ENCODE results near the gene XXYLT1.
A peak's percentile ranks its signal among the peaks of the same experiment; 100 is the strongest.
"Not testable (repeated sequence)": the region's sequence is repeated elsewhere in the genome, so short reads cannot be mapped to it uniquely, and the experiment has no call there.

The XXYLT1 gene

DNA sequence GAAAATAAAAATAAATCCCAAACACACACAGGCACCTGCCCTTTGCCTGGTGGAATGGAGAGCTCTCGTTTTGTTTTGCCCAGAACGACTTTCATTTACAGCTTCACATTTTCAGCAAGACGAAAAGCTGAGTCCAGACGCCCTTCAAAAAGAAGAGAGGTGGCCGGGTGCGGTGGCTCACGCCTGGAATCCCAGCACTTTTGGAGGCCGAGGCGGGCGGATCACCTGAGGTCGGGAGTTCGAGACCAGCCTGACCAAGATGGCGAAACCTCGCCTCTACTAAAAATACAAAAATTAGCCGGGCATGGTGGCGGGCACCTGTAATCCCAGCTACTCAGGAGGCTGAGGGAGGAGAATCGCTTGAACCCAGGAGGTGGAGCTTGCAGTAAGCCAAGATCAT is 163.9 kb downstream of the XXYLT1 start:
- not testable (repeated sequence) for DNase-seq

DNA sequence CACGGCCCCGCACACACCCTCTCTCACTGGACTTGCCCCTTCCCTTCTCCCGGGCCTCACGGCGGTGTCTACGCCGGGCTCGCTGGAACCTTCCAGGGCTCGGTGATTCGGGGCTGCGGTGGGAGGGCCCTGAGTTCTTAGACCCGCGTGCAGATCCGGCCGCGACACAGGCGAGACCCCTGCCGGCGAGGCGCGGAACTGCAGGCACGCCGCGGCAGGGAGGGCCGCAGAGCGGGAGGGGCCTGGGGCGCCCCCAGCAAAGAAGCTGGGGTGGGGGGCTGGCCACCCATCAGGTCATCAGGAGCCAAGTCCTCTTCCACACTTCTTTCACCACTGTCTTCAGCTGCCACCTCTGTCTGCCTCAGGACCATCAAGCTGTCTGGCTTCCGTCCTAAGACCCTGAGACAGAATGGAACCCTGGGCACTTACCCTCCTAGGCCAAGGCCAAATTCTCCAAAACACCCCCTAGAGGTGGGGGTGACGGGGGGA is 164.5 kb downstream of the XXYLT1 start:
- DNase-seq = no peak

GRCh38 chr3:195105841-195106417 is 165.0 kb downstream of the XXYLT1 start:
- no peak for DNase-seq

DNA sequence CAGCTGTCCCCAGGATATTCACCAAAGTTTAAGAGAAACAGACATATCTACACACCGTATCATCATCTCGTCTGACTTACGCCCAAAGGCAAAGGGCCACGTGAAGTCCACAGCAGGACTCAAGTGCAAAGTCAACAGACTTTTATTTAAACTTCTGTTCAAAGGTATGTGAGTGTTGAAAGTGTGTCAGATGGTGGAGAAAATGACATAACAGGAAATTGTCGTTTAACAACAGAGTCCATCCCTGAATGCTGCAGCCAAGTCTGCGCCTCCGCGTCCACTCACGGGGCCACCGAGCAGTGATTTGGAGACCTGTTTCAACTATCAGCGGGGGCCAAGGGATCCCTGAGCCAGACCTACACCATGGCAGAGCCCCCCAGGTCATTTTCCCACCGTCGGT is 165.6 kb downstream of the XXYLT1 start:
- DNase-seq = no peak

DNA sequence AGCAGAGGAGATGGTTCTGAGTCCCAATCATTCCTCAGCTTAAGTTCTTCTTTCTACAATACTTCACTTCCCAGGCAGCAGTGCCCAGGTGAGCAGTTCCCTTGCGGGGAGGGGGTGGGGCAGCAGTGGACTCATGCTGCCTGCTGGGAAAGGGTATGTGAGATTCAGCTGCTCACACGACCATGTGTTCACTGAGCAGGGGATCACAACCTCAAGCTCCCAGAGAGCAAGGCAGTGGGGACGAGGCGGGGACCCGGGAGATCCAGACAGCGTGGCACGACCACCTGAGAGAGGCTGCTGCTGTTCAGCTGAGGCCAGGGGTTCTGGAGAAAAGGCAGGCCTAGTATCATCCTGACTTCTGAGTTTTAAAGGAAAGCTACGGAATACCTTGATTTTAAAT is 166.6 kb downstream of the XXYLT1 start:
- DNase-seq = no peak

DNA sequence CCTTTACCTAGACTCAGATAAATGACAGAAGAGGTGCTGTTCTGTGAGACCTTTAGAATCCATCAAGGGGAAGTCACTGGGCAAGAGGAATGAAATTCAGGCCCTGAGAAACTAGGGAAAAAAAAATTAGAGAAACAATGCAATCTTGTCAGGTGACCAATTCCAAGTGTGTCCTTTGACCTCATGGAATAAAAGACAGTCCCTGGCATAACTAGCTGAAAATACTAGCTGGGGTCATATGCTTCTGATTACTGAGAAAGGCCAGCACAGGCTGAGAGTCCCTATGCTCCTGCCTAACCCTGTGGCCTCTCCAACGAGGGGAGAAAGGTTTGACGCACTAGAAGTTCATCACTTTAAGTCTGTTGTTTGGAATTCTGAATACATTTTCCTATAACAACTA is 167.3 kb downstream of the XXYLT1 start:
- no peak for DNase-seq

- peak; percentile 94 for DNase-seq
Measured at GRCh38 chr3:195102609-195103467, 168.1 kb downstream of the XXYLT1 start.

DNA sequence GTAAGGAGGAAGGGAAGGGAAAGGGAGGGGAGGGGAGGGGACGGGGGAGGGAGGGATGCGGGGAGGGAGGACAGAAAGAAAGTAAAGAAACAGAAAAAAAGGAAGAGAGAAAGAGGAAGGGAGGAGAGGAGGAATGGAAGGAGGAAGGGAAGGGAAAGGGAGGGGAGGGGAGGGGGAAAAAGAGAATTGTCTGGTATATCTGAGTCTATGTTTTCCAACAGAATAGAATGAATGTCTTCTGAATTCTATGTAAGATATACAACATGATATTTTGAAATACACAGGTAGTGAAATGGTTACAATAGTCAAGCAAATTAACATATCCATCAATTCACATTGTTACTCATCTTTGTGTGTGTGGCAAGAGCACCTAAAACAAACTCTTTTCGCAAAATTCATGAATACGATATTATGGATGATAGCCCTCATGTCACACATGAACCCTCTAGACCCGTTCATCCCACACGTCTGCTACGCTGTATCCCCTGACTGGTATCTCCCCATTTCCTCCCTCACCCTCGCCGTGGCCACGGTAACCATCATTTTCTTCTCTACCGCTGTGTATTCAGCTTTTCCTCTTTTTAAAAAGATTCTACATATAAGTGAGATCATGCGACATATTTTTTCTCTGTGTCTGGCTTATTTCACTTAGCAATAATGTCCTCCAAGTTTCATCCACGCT is 168.9 kb downstream of the XXYLT1 start:
- no peak for DNase-seq

- DNase-seq = no peak
Measured at GRCh38 chr3:195101001-195101583, 169.9 kb downstream of the XXYLT1 start.

DNA sequence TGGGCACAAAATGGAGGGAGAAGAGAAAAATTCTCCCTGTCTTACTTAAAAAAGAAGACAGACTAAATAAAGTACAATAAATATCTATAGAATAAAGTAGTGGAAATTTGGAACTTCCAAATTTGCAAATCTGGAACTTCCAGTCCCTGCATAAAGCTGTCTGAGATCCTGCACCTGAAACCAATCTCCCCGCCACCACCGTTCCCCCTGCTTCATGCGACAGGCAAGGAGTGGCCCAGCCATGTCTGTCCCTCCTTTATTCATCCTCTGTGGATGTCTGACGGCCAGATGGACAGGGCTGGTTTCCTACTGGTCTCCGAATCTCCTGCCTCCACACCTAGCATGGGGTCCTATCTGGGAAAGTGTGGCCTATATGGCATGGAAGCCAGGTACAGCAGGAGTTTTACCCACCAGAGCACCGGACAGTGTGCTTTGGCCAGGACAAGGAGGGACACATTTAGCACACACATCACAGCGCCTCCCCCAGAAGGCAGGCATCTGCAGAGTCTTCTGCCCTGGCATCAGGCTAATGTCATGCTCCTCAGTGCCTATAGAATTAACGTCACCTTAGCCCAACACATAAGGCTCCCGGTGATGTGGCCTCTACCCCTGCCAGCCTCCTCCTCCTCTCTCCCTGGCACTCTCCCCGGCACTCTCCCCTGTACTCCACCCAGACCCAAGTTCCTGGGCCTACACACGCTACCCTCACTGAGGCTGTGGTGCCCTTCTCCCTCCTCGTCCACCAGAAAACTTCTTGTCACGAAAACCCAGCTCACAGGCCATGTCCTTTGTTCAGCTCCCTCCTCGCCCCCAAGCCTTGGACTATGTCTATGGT is 170.8 kb downstream of the XXYLT1 start:
- no peak for DNase-seq

DNA sequence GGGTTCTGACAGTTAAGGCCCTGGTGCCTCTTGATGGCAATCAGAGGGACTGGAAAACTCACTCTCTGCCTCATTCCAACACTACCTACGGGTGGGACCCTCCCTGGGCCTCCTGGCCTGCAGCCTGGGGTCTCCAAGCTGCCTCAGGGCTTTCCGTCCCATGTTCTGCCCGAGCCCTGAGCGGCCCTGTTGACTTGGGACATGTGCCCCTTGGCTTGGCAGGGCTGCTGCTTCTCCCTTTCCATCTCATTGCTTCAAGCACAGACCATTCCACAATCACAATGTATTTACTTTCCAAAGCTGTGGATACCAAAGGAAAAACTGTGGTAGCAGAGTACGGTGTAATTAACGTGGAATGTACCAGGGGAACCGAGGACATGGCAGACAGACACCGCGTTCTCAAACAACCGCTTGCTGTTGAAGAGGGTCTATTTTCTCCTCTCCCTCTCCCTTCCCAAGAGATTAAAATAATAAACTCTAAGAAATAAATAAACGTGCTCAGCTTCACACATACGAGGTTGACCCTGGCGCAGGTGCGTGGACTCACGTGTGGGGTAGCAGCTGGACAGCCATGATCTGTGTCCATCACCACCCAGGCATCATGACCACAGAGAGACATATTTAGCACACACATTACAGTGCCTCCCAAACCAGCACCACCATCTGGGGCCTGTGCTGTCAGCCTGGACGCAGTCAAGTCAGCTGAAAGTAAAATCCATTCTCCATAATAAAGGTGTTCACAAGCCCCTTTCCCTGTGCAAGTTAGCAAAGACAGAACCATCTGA is 172.0 kb downstream of the XXYLT1 start:
- DNase-seq = no peak

DNA sequence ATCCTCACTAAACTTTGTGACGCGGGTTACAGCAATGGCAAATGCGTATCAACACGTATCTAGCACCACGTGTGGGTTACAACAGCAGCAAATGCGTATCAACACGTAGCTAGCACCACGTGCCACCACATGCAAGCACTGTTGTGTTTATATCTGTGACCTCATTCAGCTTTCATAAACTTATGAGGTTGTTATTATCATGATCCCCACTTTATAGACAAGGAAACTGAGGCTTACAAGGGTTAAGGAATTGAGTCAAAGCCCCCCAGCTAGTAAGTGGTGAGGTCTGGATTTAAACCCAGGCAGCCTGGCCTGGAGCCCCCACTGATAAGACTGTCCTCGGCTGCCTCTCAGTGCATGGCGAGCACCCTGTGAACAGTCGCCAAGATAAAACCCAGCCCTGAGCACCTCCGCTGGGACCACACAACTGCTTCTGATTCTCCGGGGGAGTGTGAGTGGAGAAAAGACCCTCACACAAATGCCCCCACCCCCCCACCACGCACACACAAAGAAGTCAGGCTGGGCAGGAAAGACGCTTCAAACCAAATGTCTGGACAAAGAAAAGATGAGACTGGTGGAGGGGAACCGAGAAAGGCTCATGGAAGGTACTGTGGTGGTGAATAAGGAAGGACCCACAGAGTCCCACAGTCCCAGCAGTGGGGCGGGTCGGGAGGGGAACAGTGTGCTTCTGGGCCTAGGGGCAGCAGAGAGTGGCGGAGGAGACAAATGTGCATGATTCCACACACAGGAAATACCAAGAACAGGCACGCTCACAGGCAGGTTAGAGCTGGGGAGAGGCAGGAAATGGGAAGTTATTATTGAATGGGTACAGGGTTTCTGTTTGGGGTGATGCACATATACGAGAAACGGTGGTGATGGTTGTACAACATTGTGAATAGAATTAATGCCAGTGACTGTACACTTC is 173.4 kb downstream of the XXYLT1 start:
- DNase-seq = no peak

- DNase-seq = no peak
Measured at GRCh38 chr3:195096484-195097330, 174.3 kb downstream of the XXYLT1 start.

GRCh38 chr3:195096053-195096452 is 174.9 kb downstream of the XXYLT1 start:
- no peak for DNase-seq

- no peak for DNase-seq
Measured at GRCh38 chr3:195095704-195096036, 175.3 kb downstream of the XXYLT1 start.

- DNase-seq = no peak
Measured at GRCh38 chr3:195095035-195095703, 175.8 kb downstream of the XXYLT1 start.

GRCh38 chr3:195094191-195094921 is 176.6 kb downstream of the XXYLT1 start:
- peak; percentile 43 for DNase-seq

DNA sequence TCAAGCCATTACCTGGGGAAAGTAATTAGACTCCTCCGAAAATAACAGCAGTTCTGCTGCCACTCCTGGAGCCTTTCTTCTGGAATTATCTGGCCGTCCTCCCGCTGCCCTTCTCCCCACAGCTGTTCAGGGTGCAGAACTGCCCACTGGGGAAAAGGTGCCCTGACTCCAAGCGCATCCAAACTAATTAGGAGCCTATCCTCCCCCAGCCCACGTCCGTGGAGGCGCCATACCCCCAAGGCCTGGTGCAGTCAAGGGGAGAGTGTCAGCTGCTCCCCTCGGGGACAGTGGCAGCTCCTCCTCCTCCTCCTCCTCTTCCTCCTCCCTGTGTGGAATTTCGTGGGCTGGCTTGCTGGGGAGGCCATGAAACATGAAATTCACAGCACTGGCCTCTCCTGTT is 177.2 kb downstream of the XXYLT1 start:
- no peak for DNase-seq
